Panc1 (cell line): ENCODE data around the gene AAK1. TPM values are rescaled to one million over a fixed set of nuclear protein-coding genes. Genes with fewer than 3 reads are reported as not detected.

Experiments used
- ATAC-seq: fragments of 200-7000 bp; cut with Tn5 transposase; 2 replicates; pipeline ENCODE4 v1.9.1; 2020; ENCODE audit warnings: mild to moderate bottlenecking, moderate library complexity
- BruUV-seq: library from RNA; stranded (reverse); fragments of 400-500 nt; replicated peaks from 2 replicates; lab custom pipeline; 2021; lab: Mats Ljungman, UMichigan
- CTCF ChIA-PET: fragments of 300-600 bp; sonication (Branson Sonifier 250); formaldehyde crosslinking; loops from one replicate; lab custom pipeline; 2022; ENCODE audit warnings: antibody characterized with exemption; lab: Charles Lee
- POLR2A ChIA-PET: fragments of 300-600 bp; sonication (Branson Sonifier 250); formaldehyde crosslinking; loops from one replicate; lab custom pipeline; 2022; ENCODE audit warnings: antibody characterized with exemption; lab: Charles Lee
- DNase-seq: peaks from one replicate; pipeline ENCODE4 v3.0.0-alpha.2; 2010; ENCODE audit warnings: low read depth, low spot score
- H3K27ac ChIP-seq: 2 replicates; pipeline ENCODE4 v1.5.1; 2011; ENCODE audit warnings: mild to moderate bottlenecking, low read length, inconsistent platforms
- H3K27me3 ChIP-seq: fragments of 200-500 bp; sonication (Bioruptor generic); 2 replicates; pipeline ENCODE4 v1.6.0; 2014; ENCODE audit warnings: low read length, inconsistent platforms; ENCODE audit not compliant: control insufficient read depth, insufficient read depth
- H3K36me3 ChIP-seq: fragments of 200-500 bp; sonication (Bioruptor generic); 2 replicates; pipeline ENCODE4 v1.5.1; 2014; ENCODE audit warnings: inconsistent platforms, mild to moderate bottlenecking, low read length, moderate library complexity; ENCODE audit not compliant: control insufficient read depth, insufficient read depth
- H3K4me1 ChIP-seq: 2 replicates; pipeline ENCODE4 v1.5.1; 2011; ENCODE audit warnings: inconsistent platforms, mild to moderate bottlenecking, low read length, moderate library complexity; ENCODE audit not compliant: control insufficient read depth, insufficient read depth
- H3K4me3 ChIP-seq, 2 experiments: 2 replicates each; pipeline ENCODE4 v1.5.1; 2011 to 2012; ENCODE audit warnings: low read depth in 2 of 2, low read length in 2 of 2, mild to moderate bottlenecking in 2 of 2, inconsistent platforms in 1 of 2, moderate library complexity in 1 of 2
- H3K9me3 ChIP-seq: fragments of 200-500 bp; sonication (Bioruptor generic); 2 replicates; pipeline ENCODE4 v1.5.1; 2014; ENCODE audit warnings: low read depth, mild to moderate bottlenecking, inconsistent platforms, low read length, moderate library complexity; ENCODE audit not compliant: control insufficient read depth, insufficient read depth
- POLR2AphosphoS5 ChIP-seq: IDR thresholded peaks from 2 replicates; pipeline ENCODE4 v1.6.1; 2012; ENCODE audit warnings: mild to moderate bottlenecking, low read depth, low read length, moderate library complexity
- REST ChIP-seq, 2 experiments: IDR thresholded peaks; 2 replicates each; pipeline ENCODE4 v1.6.1; 2011 to 2012; ENCODE audit warnings: low read depth in 2 of 2, control low read depth in 1 of 2, low read length in 1 of 2, mild to moderate bottlenecking in 1 of 2, moderate library complexity in 1 of 2; ENCODE audit not compliant: insufficient read depth in 1 of 2
- SIN3A ChIP-seq: IDR thresholded peaks from 2 replicates; pipeline ENCODE4 v1.6.1; 2012; ENCODE audit warnings: low read depth, mild to moderate bottlenecking, low read length, moderate library complexity, borderline replicate concordance; ENCODE audit not compliant: insufficient read depth
- TCF7L2 ChIP-seq: IDR thresholded peaks from 2 replicates; pipeline ENCODE4 v1.6.1; 2011; ENCODE audit warnings: mild to moderate bottlenecking, low read depth, low read length, inconsistent platforms
- in situ Hi-C: cut with HindIII; loops from 2 replicates; pipeline ENCODE4 v1.10.0; 2016; ENCODE audit warnings: low sequenced_read_pairs, low pct_unique_long_range_greater_than_20kb
- intact Hi-C: fragments of 100-400 bp; cut with micrococcal nuclease; formaldehyde crosslinking; loops from one replicate; pipeline ENCODE4 v1.10.0; 2022; ENCODE audit not compliant: unreplicated experiment
- total RNA-seq: library from RNA; stranded (reverse); gene quantifications from one replicate; pipeline ENCODE4 v1.2.1, GENCODE V29; 2021; ENCODE audit not compliant: unreplicated experiment
- TF ChIP-seq, protein P1 (sequence below): fragments of 450-650 bp; IDR thresholded peaks from 2 replicates; pipeline ENCODE4 v1.5.1; 2017; ENCODE audit warnings: mild to moderate bottlenecking

Gene AAK1
- total RNA-seq, 1 experiment from 2014 or later, result 123 TPM

- TF ChIP-seq SIN3A (no peak), REST (IDR thresholded peaks at IDR 0.05; ENCODE audit: insufficient read depth in 1 of 2, low read depth in 2 of 2, low read length in 1 of 2) (no peak), TCF7L2 (no peak), POLR2AphosphoS5 (no peak)
- TF ChIP-seq, protein P1, sequence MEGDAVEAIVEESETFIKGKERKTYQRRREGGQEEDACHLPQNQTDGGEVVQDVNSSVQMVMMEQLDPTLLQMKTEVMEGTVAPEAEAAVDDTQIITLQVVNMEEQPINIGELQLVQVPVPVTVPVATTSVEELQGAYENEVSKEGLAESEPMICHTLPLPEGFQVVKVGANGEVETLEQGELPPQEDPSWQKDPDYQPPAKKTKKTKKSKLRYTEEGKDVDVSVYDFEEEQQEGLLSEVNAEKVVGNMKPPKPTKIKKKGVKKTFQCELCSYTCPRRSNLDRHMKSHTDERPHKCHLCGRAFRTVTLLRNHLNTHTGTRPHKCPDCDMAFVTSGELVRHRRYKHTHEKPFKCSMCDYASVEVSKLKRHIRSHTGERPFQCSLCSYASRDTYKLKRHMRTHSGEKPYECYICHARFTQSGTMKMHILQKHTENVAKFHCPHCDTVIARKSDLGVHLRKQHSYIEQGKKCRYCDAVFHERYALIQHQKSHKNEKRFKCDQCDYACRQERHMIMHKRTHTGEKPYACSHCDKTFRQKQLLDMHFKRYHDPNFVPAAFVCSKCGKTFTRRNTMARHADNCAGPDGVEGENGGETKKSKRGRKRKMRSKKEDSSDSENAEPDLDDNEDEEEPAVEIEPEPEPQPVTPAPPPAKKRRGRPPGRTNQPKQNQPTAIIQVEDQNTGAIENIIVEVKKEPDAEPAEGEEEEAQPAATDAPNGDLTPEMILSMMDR, result no peak
- BruUV-seq, result no TSS peak
- POLR2A ChIA-PET, result no interaction called here
- Histone ChIP-seq H3K4me1 (peaks cover 30% of the 10 kb centered on the region), H3K27ac (no peak overlapping the region), H3K4me3 (no peak overlapping the region), H3K36me3 (no peaks in the 10 kb centered on the region), H3K9me3 (no peaks in the 10 kb centered on the region), H3K27me3 (no peaks in the 10 kb centered on the region)
- CTCF ChIA-PET, result no interaction called here
- in situ Hi-C loops (no loop called here), intact Hi-C loops (no loop called here)
- DNase-seq, result no peak
- ATAC-seq, result no peak; the same call in 1 of the 2 replicates
Measured at GRCh38 chr2:69572641-69573040, 70.9 kb downstream of the AAK1 start.

DNA sequence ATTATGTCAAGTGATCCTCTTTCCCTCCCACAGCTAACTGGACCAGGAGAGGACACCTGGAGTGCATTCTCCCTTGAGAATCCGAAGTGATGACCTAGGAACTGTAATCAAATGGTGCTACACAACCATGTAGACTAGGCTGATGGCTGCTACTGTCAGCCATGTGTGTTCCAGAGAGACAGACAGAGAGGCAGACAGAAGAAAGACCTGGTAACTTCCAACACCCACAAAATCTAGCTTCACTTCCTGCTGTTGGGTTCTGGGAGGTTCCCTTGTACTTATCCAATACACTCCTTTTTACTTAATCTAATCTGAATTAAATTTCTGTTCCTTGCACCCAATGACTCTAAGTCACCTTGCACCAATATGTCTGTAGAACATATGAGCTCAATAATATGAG, 72.3 kb downstream of the AAK1 start:
- POLR2A ChIA-PET, result no interaction called here
- no peak for TF ChIP-seq REST (IDR thresholded peaks at IDR 0.05; ENCODE audit: insufficient read depth in 1 of 2, low read depth in 2 of 2, low read length in 1 of 2)
- no peak for TF ChIP-seq TCF7L2
- TF ChIP-seq SIN3A, result no peak
- no peak for TF ChIP-seq POLR2AphosphoS5
- TF ChIP-seq, protein P1, result no peak
- ATAC-seq (no peak), DNase-seq (no peak)
- no peak overlapping the region for H3K27ac ChIP-seq
- H3K4me1 ChIP-seq, result peaks cover 40% of the 10 kb centered on the region
- intact Hi-C loops, result no loop called here
- no peaks in the 10 kb centered on the region for H3K27me3 ChIP-seq
- no peaks in the 10 kb centered on the region for H3K36me3 ChIP-seq
- CTCF ChIA-PET, result no interaction called here
- H3K9me3 ChIP-seq, result no peaks in the 10 kb centered on the region
- no peak overlapping the region for H3K4me3 ChIP-seq
- in situ Hi-C loops, result no loop called here
- no TSS peak for BruUV-seq
